HG02763 (cell line): Measurements from ENCODE around the gene MAT2A.
"Not testable (repeated sequence)": the region's sequence is repeated elsewhere in the genome, so short reads cannot be mapped to it uniquely, and the experiment has no call there.

Source experiments
- ATAC-seq: cut with Tn5 transposase; IDR thresholded peaks from one replicate; pipeline ENCODE4 v1.9.1; 2021; ENCODE audit warnings: mild to moderate bottlenecking, moderate library complexity; ENCODE audit not compliant: unreplicated experiment

MAT2A gene

GRCh38 chr2:85547089-85547858, 8.3 kb downstream of the MAT2A start:
- no peak for ATAC-seq

GRCh38 chr2:85547859-85548607, 9.1 kb downstream of the MAT2A start:
- no peak for ATAC-seq

GRCh38 chr2:85548608-85548900, 9.6 kb downstream of the MAT2A start:
- ATAC-seq = no peak

GRCh38 chr2:85549095-85549494, 10.1 kb downstream of the MAT2A start:
- no peak for ATAC-seq

- ATAC-seq = no peak
Measured at GRCh38 chr2:85549826-85550225, 10.9 kb downstream of the MAT2A start.

GRCh38 chr2:85550486-85550885, 11.5 kb downstream of the MAT2A start:
- ATAC-seq = no peak

- ATAC-seq = peak; percentile 68
Measured at GRCh38 chr2:85551698-85552678, 13.0 kb downstream of the MAT2A start.

GRCh38 chr2:85553184-85553583, 14.2 kb downstream of the MAT2A start:
- ATAC-seq = no peak

- no peak for ATAC-seq
Measured at GRCh38 chr2:85554980-85555612, 16.1 kb downstream of the MAT2A start.

GRCh38 chr2:85557130-85557529, 18.2 kb downstream of the MAT2A start:
- ATAC-seq = no peak

- ATAC-seq = no peak
Measured at GRCh38 chr2:85558160-85558559, 19.2 kb downstream of the MAT2A start.

- not testable (repeated sequence) for ATAC-seq
Measured at GRCh38 chr2:85560403-85560726, 21.4 kb downstream of the MAT2A start.

GRCh38 chr2:85560812-85561279, 21.9 kb downstream of the MAT2A start:
- ATAC-seq = peak; percentile 8

- peak; percentile 92 for ATAC-seq
Measured at GRCh38 chr2:85561280-85562212, 22.6 kb downstream of the MAT2A start, which contains the start of gene GGCX. TSS of gene GGCX (minus strand) at chr2:85561493. CDS start at chr2:85561428, 65 bp downstream.

- no peak for ATAC-seq
Measured at GRCh38 chr2:85564144-85564563, 25.2 kb downstream of the MAT2A start.

- ATAC-seq = no peak
Measured at GRCh38 chr2:85566265-85566664, 27.3 kb downstream of the MAT2A start.

- ATAC-seq = no peak
Measured at GRCh38 chr2:85575739-85576138, 36.8 kb downstream of the MAT2A start.

- no peak for ATAC-seq
Measured at GRCh38 chr2:85577063-85577385, 38.1 kb downstream of the MAT2A start.

- ATAC-seq = peak; percentile 69
Measured at GRCh38 chr2:85577386-85578242, 38.6 kb downstream of the MAT2A start, which contains the start of gene VAMP8. TSS of gene VAMP8 (plus strand) at chr2:85577586. CDS start at chr2:85577647, 61 bp downstream.
